Measurements from ENCODE around the gene CDC42SE2. TPM values are rescaled to one million over a fixed set of nuclear protein-coding genes. Genes with fewer than 3 reads are reported as not detected.
"Not testable (repeated sequence)": the region's sequence is repeated elsewhere in the genome, so short reads cannot be mapped to it uniquely, and the experiment has no call there.

CDC42SE2 gene
- total RNA-seq, 1 donor from 2014 or later: 19.4 TPM

GRCh38 chr5:131328536-131329285 is 64.9 kb downstream of the CDC42SE2 start:
- DNase-seq (ENCODE audit: extremely low spot score in 2 of 2): no peak
- Histone ChIP-seq H3K4me1 (peaks cover 21% of the 10 kb centered on the region), H3K36me3 (no peaks in the 10 kb centered on the region), H3K9me3 (no peaks in the 10 kb centered on the region), H3K4me3 (no peak overlapping the region), H3K27me3 (no peaks in the 10 kb centered on the region), H3K27ac (no peak overlapping the region)
- TF ChIP-seq, protein P1, sequence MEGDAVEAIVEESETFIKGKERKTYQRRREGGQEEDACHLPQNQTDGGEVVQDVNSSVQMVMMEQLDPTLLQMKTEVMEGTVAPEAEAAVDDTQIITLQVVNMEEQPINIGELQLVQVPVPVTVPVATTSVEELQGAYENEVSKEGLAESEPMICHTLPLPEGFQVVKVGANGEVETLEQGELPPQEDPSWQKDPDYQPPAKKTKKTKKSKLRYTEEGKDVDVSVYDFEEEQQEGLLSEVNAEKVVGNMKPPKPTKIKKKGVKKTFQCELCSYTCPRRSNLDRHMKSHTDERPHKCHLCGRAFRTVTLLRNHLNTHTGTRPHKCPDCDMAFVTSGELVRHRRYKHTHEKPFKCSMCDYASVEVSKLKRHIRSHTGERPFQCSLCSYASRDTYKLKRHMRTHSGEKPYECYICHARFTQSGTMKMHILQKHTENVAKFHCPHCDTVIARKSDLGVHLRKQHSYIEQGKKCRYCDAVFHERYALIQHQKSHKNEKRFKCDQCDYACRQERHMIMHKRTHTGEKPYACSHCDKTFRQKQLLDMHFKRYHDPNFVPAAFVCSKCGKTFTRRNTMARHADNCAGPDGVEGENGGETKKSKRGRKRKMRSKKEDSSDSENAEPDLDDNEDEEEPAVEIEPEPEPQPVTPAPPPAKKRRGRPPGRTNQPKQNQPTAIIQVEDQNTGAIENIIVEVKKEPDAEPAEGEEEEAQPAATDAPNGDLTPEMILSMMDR (IDR thresholded peaks at IDR 0.05): no peak
- no peak for TF ChIP-seq POLR2A (IDR thresholded peaks at IDR 0.05)
- no peak for TF ChIP-seq POLR2AphosphoS5 (IDR thresholded peaks at IDR 0.05; ENCODE audit: insufficient read depth in 1 of 2, low read depth in 1 of 2)
- intact Hi-C loops (cut with DNase I): no loop called here

GRCh38 chr5:131329286-131329560 is 65.4 kb downstream of the CDC42SE2 start:
- Histone ChIP-seq H3K27ac (no peak overlapping the region), H3K9me3 (no peaks in the 10 kb centered on the region), H3K27me3 (no peaks in the 10 kb centered on the region), H3K4me3 (no peak overlapping the region), H3K4me1 (peaks cover 16% of the 10 kb centered on the region), H3K36me3 (no peaks in the 10 kb centered on the region)
- TF ChIP-seq, protein P1 (IDR thresholded peaks at IDR 0.05): no peak
- TF ChIP-seq POLR2AphosphoS5 (IDR thresholded peaks at IDR 0.05; ENCODE audit: insufficient read depth in 1 of 2, low read depth in 1 of 2) (no peak), POLR2A (IDR thresholded peaks at IDR 0.05) (no peak)
- intact Hi-C loops (cut with DNase I): no loop called here
- no peak for DNase-seq (ENCODE audit: extremely low spot score in 2 of 2)

- DNase-seq (ENCODE audit: extremely low spot score in 2 of 2): no peak
- intact Hi-C loops (cut with DNase I): no loop called here
- TF ChIP-seq POLR2A (IDR thresholded peaks at IDR 0.05): no peak
- TF ChIP-seq, protein P1 (IDR thresholded peaks at IDR 0.05): no peak
These were observed 66.2 kb downstream of the CDC42SE2 start for GRCh38 chr5:131330031-131330430.

DNA sequence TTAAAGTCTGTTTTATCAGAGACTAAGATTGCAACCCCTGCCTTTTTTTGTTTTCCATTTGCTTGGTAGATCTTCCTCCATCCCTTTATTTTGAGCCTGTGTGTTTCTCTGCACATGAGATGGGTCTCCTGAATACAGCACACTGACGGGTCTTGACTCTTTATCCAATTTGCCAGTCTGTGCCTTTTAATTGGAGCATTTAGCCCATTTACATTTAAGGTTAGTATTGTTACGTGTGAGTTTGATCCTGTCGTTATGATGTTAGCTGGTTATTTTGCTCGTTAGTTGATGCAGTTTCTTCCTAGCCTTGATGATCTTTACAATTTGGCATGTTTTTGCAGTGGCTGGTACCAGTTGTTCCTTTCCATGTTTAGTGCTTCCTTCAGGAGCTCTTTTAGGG is 71.9 kb downstream of the CDC42SE2 start:
- H3K4me3 ChIP-seq; intact Hi-C loops (cut with DNase I): not testable (repeated sequence)

More at GRCh38 chr5:131330031-131330430, 66.2 kb downstream of the CDC42SE2 start:
- Histone ChIP-seq H3K4me1 (peaks cover 8% of the 10 kb centered on the region), H3K27me3 (no peaks in the 10 kb centered on the region), H3K4me3 (no peak overlapping the region), H3K36me3 (no peaks in the 10 kb centered on the region), H3K9me3 (no peaks in the 10 kb centered on the region), H3K27ac (no peak overlapping the region)

GRCh38 chr5:131336801-131337200 is 72.9 kb downstream of the CDC42SE2 start:
- H3K27me3 ChIP-seq: not testable (repeated sequence)

More for the DNA sequence above, 71.9 kb downstream of the CDC42SE2 start:
- not testable (repeated sequence) for H3K4me1 ChIP-seq; DNase-seq (ENCODE audit: extremely low spot score in 2 of 2); H3K27ac ChIP-seq; H3K36me3 ChIP-seq; H3K27me3 ChIP-seq; H3K9me3 ChIP-seq

GRCh38 chr5:131337240-131338050 is 73.6 kb downstream of the CDC42SE2 start:
- H3K4me1 ChIP-seq; DNase-seq (ENCODE audit: extremely low spot score in 2 of 2); H3K27ac ChIP-seq; H3K9me3 ChIP-seq; H3K27me3 ChIP-seq; H3K36me3 ChIP-seq; H3K4me3 ChIP-seq; intact Hi-C loops (cut with DNase I): not testable (repeated sequence)

More at GRCh38 chr5:131336801-131337200, 72.9 kb downstream of the CDC42SE2 start:
- DNase-seq (ENCODE audit: extremely low spot score in 2 of 2); H3K36me3 ChIP-seq; H3K27ac ChIP-seq; intact Hi-C loops (cut with DNase I); H3K4me1 ChIP-seq; H3K4me3 ChIP-seq; H3K9me3 ChIP-seq: not testable (repeated sequence)
